ENCODE data around the gene RGL4.

DNA sequence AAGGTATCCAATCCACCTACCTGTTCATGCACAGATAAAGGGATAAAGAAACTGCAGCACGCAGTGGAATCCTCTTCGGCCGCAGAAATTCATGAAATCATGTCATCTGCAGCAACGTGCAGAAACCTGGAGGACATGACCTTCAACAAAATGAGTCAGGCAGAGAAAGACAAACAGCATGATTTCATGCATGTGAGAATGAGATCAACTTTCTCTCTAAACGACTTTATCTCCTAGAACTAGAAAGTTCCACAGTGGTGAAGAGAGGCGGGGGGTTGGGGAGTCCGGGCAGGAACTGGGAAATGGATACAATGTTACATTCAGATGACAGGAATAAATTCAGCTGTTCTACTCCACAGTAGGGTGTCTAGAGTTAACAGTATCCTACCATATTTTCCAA, 9.9 kb downstream of the RGL4 start:
- TF ChIP-seq, protein P1, sequence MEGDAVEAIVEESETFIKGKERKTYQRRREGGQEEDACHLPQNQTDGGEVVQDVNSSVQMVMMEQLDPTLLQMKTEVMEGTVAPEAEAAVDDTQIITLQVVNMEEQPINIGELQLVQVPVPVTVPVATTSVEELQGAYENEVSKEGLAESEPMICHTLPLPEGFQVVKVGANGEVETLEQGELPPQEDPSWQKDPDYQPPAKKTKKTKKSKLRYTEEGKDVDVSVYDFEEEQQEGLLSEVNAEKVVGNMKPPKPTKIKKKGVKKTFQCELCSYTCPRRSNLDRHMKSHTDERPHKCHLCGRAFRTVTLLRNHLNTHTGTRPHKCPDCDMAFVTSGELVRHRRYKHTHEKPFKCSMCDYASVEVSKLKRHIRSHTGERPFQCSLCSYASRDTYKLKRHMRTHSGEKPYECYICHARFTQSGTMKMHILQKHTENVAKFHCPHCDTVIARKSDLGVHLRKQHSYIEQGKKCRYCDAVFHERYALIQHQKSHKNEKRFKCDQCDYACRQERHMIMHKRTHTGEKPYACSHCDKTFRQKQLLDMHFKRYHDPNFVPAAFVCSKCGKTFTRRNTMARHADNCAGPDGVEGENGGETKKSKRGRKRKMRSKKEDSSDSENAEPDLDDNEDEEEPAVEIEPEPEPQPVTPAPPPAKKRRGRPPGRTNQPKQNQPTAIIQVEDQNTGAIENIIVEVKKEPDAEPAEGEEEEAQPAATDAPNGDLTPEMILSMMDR (IDR thresholded peaks at IDR 0.05), result no peak
- no peak for TF ChIP-seq POLR2AphosphoS5 (IDR thresholded peaks at IDR 0.05)
